Mesendoderm (in vitro differentiated cells): ENCODE results near the gene SMYD3.
A peak's percentile ranks its signal among the peaks of the same experiment; 100 is the strongest.

Source experiments
- DNase-seq: peaks from one replicate; pipeline ENCODE4 v3.0.0; 2013
- H2AK5ac ChIP-seq: 2 replicates; pipeline ENCODE4 v1.6.1; 2013; ENCODE audit warnings: low read length, inconsistent platforms
- H2BK120ac ChIP-seq: 2 replicates; pipeline ENCODE4 v1.6.1; 2013; ENCODE audit warnings: low read depth, mild to moderate bottlenecking, low read length, moderate library complexity, mixed read lengths
- H2BK15ac ChIP-seq: replicated peaks from 2 replicates; pipeline ENCODE4 v1.6.1; 2013; ENCODE audit warnings: low read depth, mild to moderate bottlenecking, moderate library complexity
- H2BK5ac ChIP-seq: 2 replicates; pipeline ENCODE4 v1.6.1; 2013; ENCODE audit warnings: low read length, inconsistent platforms
- H3K18ac ChIP-seq: 2 replicates; pipeline ENCODE4 v1.6.1; 2013; ENCODE audit warnings: mild to moderate bottlenecking, low read length, mixed read lengths
- H3K23ac ChIP-seq: one replicate; pipeline ENCODE4 v1.6.1; 2013; ENCODE audit warnings: low read length
- H3K27ac ChIP-seq: 2 replicates; pipeline ENCODE4 v1.5.1; 2013; ENCODE audit warnings: low read depth, mild to moderate bottlenecking, inconsistent platforms, low read length, moderate library complexity
- H3K27me3 ChIP-seq: 2 replicates; pipeline ENCODE4 v1.6.1; 2013; ENCODE audit warnings: low read length, control low read depth, mild to moderate bottlenecking, inconsistent platforms; ENCODE audit not compliant: insufficient read depth, poor library complexity
- H3K36me3 ChIP-seq: 2 replicates; pipeline ENCODE4 v1.6.1; 2013; ENCODE audit warnings: low read length, inconsistent platforms; ENCODE audit not compliant: control insufficient read depth, insufficient read depth
- H3K4ac ChIP-seq: one replicate; pipeline ENCODE4 v1.6.1; 2013; ENCODE audit warnings: low read depth, mild to moderate bottlenecking, low read length, moderate library complexity
- H3K4me1 ChIP-seq: 2 replicates; pipeline ENCODE4 v1.6.1; 2013; ENCODE audit warnings: low read depth, low read length, inconsistent platforms; ENCODE audit not compliant: control insufficient read depth
- H3K4me2 ChIP-seq: 2 replicates; pipeline ENCODE4 v1.6.1; 2013; ENCODE audit warnings: low read length
- H3K4me3 ChIP-seq: 2 replicates; pipeline ENCODE4 v1.5.1; 2013; ENCODE audit warnings: mild to moderate bottlenecking, low read length
- H3K56ac ChIP-seq: one replicate; pipeline ENCODE4 v1.6.1; 2013; ENCODE audit warnings: low read length
- H3K79me1 ChIP-seq: 2 replicates; pipeline ENCODE4 v1.6.1; 2013; ENCODE audit warnings: low read length, inconsistent platforms
- H3K79me2 ChIP-seq: 2 replicates; pipeline ENCODE4 v1.6.1; 2013; ENCODE audit warnings: mild to moderate bottlenecking, low read length; ENCODE audit not compliant: control insufficient read depth, insufficient read depth
- H3K9ac ChIP-seq: 2 replicates; pipeline ENCODE4 v1.6.1; 2013; ENCODE audit warnings: low read length, inconsistent platforms
- H4K5ac ChIP-seq: one replicate; pipeline ENCODE4 v1.6.1; 2013; ENCODE audit warnings: low read length
- H4K8ac ChIP-seq: one replicate; pipeline ENCODE4 v1.6.1; 2013; ENCODE audit warnings: low read depth, mild to moderate bottlenecking, control low read depth, low read length, moderate library complexity
- WGBS: extraction: QIAGEN DNeasy Blood & Tissue Kit; methylation state at CpG from one replicate; pipeline ENCODE4 v1.1.7; 2013; ENCODE audit warnings: low lambda C conversion rate, missing lambda C conversion rate; ENCODE audit not compliant: insufficient coverage; ENCODE audit errors: extremely low coverage; 5-methylcytosine and 5-hydroxymethylcytosine counted together

The SMYD3 gene

GRCh38 chr1:246428542-246429308 is 78.4 kb downstream of the SMYD3 start:
- Histone ChIP-seq H2BK15ac (no peak overlapping the region), H3K4me3 (no peak overlapping the region), H4K5ac (no peak overlapping the region), H3K79me2 (no peaks in the 10 kb centered on the region), H4K8ac (no peak overlapping the region), H3K27me3 (no peaks in the 10 kb centered on the region), H2BK5ac (no peak overlapping the region), H3K4me2 (no peak overlapping the region), H3K4me1 (no peaks in the 10 kb centered on the region), H3K4ac (no peak overlapping the region), H3K18ac (no peak overlapping the region), H3K27ac (no peak overlapping the region), H3K79me1 (no peaks in the 10 kb centered on the region), H3K23ac (no peak overlapping the region), H3K9ac (no peak overlapping the region), H3K56ac (no peak overlapping the region), H2BK120ac (no peak overlapping the region), H3K36me3 (no peaks in the 10 kb centered on the region), H2AK5ac (no peak overlapping the region)
- peak; percentile 42 for DNase-seq
- no CpG with 5 or more reads among the region's 9 CpGs for WGBS

GRCh38 chr1:246427611-246428010 is 79.5 kb downstream of the SMYD3 start:
- Histone ChIP-seq H3K4ac (no peak overlapping the region), H3K4me3 (no peak overlapping the region), H3K79me2 (no peaks in the 10 kb centered on the region), H2BK15ac (no peak overlapping the region), H3K27ac (no peak overlapping the region), H2AK5ac (no peak overlapping the region), H3K23ac (no peak overlapping the region), H3K79me1 (no peaks in the 10 kb centered on the region), H3K4me2 (no peak overlapping the region), H3K18ac (no peak overlapping the region), H4K5ac (no peak overlapping the region), H4K8ac (no peak overlapping the region), H2BK5ac (no peak overlapping the region), H2BK120ac (no peak overlapping the region), H3K4me1 (no peaks in the 10 kb centered on the region), H3K27me3 (no peaks in the 10 kb centered on the region), H3K9ac (no peak overlapping the region), H3K56ac (no peak overlapping the region), H3K36me3 (no peaks in the 10 kb centered on the region)
- no CpG with 5 or more reads among the region's 3 CpGs for WGBS
- DNase-seq: no peak

DNA sequence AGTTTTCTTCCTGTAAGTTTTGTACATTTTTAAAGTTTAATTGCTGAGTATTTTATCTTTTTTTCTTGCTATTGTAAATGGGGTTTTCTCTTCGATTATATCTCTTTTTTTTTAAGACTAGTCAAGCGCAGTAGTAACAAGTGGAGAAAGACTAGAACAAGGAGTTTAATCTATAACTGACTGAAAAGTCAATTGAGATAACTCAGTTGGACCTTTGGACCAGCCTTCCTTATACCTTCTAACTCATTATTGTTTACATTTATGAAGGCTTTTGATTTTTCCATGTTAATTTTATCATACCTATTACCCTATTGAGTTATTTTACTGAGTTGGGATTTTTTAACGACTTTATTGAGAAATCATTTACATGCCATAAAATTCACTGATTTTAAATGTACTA is 81.2 kb downstream of the SMYD3 start:
- Histone ChIP-seq H3K79me1 (no peaks in the 10 kb centered on the region), H3K27ac (no peak overlapping the region), H2BK120ac (no peak overlapping the region), H4K8ac (no peak overlapping the region), H3K18ac (no peak overlapping the region), H3K4me1 (no peaks in the 10 kb centered on the region), H3K9ac (no peak overlapping the region), H3K27me3 (no peaks in the 10 kb centered on the region), H3K4me3 (no peak overlapping the region), H3K56ac (no peak overlapping the region), H2BK15ac (no peak overlapping the region), H3K79me2 (no peaks in the 10 kb centered on the region), H3K23ac (no peak overlapping the region), H2BK5ac (no peak overlapping the region), H4K5ac (no peak overlapping the region), H3K4me2 (no peak overlapping the region), H3K4ac (no peak overlapping the region), H2AK5ac (no peak overlapping the region), H3K36me3 (no peaks in the 10 kb centered on the region)
- no CpG with 5 or more reads among the region's 3 CpGs for WGBS
- DNase-seq: no peak

DNA sequence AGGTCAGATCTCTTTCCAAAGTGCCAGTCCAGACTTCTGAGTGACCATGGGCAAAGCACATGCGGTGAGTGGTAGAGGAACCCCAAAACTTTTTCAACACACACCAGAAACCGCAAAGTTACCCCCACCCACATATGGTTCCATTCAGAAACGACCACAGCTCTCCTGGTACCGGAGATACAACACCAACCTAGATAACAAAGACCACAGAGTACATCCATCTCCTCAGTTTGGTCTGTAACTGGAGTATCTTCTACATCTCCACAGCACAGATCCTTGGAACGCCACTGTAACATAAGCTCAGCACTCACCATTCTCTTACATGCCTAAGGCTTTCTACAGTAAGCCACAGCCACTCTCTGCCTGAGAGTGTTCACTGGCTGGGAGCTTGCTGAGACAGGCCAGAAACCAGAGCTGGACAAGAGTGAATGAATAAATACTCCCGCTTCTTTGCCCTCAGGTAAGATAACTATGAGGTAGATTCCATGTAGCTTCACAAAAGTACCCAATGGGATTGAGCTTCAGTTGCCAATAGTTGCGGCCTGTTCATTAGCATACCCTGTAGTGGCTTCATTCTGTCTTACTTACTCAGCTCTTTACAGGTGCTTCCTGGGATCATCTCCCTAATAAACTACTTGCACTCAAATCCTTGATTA is 81.8 kb downstream of the SMYD3 start:
- Histone ChIP-seq H3K4me2 (no peak overlapping the region), H2BK5ac (no peak overlapping the region), H2AK5ac (no peak overlapping the region), H3K4ac (no peak overlapping the region), H3K9ac (no peak overlapping the region), H3K18ac (no peak overlapping the region), H3K4me3 (no peak overlapping the region), H2BK120ac (no peak overlapping the region), H3K36me3 (no peaks in the 10 kb centered on the region), H3K79me2 (no peaks in the 10 kb centered on the region), H3K56ac (no peak overlapping the region), H4K5ac (no peak overlapping the region), H3K79me1 (no peaks in the 10 kb centered on the region), H3K23ac (no peak overlapping the region), H2BK15ac (no peak overlapping the region), H4K8ac (no peak overlapping the region), H3K4me1 (no peaks in the 10 kb centered on the region), H3K27me3 (no peaks in the 10 kb centered on the region), H3K27ac (no peak overlapping the region)
- no peak for DNase-seq
- no CpG with 5 or more reads among the region's 7 CpGs for WGBS

- Histone ChIP-seq H2BK15ac (no peak overlapping the region), H4K8ac (no peak overlapping the region), H2AK5ac (no peak overlapping the region), H4K5ac (no peak overlapping the region), H3K56ac (no peak overlapping the region), H3K23ac (no peak overlapping the region), H3K79me1 (no peaks in the 10 kb centered on the region), H3K4me1 (no peaks in the 10 kb centered on the region), H3K9ac (no peak overlapping the region), H2BK120ac (no peak overlapping the region), H3K79me2 (no peaks in the 10 kb centered on the region), H2BK5ac (no peak overlapping the region), H3K18ac (no peak overlapping the region), H3K4ac (no peak overlapping the region), H3K4me2 (no peak overlapping the region), H3K27ac (no peak overlapping the region), H3K4me3 (no peak overlapping the region), H3K36me3 (no peaks in the 10 kb centered on the region), H3K27me3 (no peaks in the 10 kb centered on the region)
- DNase-seq: no peak
- no CpG with 5 or more reads among the region's 3 CpGs for WGBS
Measured at GRCh38 chr1:246420300-246420699, 86.8 kb downstream of the SMYD3 start.
